HFF-Myc (cell line): ENCODE data around the gene NRCAM.

Source experiments
- DNase-seq: peaks from one replicate; pipeline ENCODE4 v3.0.0-alpha.2; 2011; ENCODE audit warnings: low read depth; ENCODE audit errors: extremely low read depth
- H3K4me3 ChIP-seq: replicated peaks from 2 replicates; pipeline ENCODE4 v1.5.1; 2011; ENCODE audit warnings: low read depth, mild to moderate bottlenecking, control low read depth, low read length
- CTCF ChIP-seq: IDR thresholded peaks from 2 replicates; pipeline ENCODE4 v1.5.1; 2012; ENCODE audit warnings: mild to moderate bottlenecking, low read depth, low read length, control low read depth; ENCODE audit errors: missing control alignments

Gene NRCAM

GRCh38 chr7:108140671-108141070 lies 315.6 kb downstream of the NRCAM start:
- TF ChIP-seq CTCF = no peak
- no peak for DNase-seq
- H3K4me3 ChIP-seq = no peak overlapping the region

GRCh38 chr7:108138911-108139310 lies 317.3 kb downstream of the NRCAM start:
- no peak for DNase-seq
- TF ChIP-seq CTCF = no peak

DNA sequence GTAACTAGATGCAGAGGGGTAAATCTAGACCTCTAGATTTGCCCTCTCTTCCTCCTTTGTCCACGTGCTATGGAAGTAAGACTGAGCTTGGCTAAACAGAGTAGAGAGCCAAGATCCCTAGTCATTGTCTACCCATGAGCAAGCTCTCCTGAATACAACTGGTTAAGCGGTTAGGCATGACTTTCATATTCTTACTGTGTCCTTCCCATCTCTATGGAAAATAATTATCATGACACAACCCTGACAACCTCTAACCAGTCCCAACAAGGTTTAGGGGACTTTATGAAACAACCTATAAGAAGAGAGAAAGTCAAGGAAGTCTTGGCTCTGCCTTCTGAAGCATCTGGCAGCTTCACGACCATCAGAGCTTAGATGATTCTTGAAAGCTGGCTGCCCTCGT lies 318.2 kb downstream of the NRCAM start:
- no peak for DNase-seq
- H3K4me3 ChIP-seq = no peak overlapping the region
- TF ChIP-seq CTCF = no peak

More at GRCh38 chr7:108138911-108139310, 317.3 kb downstream of the NRCAM start:
- H3K4me3 ChIP-seq = no peak overlapping the region

DNA sequence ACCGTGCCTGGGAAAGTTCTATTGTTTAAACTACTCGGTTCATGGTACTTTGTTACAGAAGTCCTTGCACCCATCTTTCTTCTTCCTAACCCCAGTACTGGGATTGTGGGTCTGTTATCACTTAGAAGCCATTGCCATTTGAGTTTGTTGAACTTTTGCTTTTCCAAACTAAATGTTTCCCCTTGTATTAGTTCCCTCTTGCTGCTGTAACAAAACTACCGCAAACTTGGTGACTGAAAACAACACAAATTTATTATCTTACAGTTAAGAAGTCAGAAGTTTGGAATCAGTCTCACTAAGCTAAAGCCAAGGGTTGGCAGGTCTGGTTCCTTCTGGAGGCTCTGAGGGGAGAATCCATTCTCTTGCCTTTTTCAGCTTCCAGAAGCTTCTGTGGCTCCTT lies 319.2 kb downstream of the NRCAM start:
- DNase-seq = no peak

DNA sequence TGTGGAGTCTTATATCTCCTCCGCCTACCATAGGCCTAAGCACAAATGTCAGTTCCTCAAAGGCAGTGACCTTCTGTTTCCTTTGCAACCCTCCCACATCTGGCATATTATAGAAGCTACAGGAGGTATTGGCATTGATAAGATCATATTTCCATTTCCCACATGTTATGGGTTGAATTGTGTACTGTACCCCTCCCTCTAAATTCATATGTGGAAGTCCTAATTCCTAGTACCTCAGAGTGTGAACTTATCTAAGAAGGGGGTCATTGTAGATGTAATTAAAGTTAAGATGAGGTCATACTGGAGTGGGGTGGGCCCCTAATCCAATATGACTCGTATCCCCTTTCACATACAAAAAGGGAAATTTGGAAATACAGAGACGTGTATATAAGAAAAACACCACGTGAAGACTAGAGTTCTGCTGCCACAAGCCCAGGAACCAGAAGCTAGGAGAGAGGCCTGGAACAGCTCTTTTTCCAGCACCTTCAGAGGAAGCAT lies 320.0 kb downstream of the NRCAM start:
- DNase-seq = no peak
- no peak for TF ChIP-seq CTCF
- H3K4me3 ChIP-seq = no peak overlapping the region

More for the DNA sequence above, 319.2 kb downstream of the NRCAM start:
- no peak for TF ChIP-seq CTCF
- no peak overlapping the region for H3K4me3 ChIP-seq

GRCh38 chr7:108135446-108136190 lies 320.6 kb downstream of the NRCAM start:
- DNase-seq = no peak
- TF ChIP-seq CTCF = no peak
- no peak overlapping the region for H3K4me3 ChIP-seq

GRCh38 chr7:108134486-108134885 lies 321.8 kb downstream of the NRCAM start:
- H3K4me3 ChIP-seq = no peak overlapping the region
- TF ChIP-seq CTCF = no peak
- DNase-seq = peak; percentile 16
